HuH-7 (cell line): ENCODE measurements around the gene LDLRAD2.
"Not testable (repeated sequence)": the region's sequence is repeated elsewhere in the genome, so short reads cannot be mapped to it uniquely, and the experiment has no call there.

Source experiments
- DNase-seq: peaks from one replicate; pipeline ENCODE4 v3.0.0; 2011; ENCODE audit warnings: low spot score

Gene LDLRAD2, protein sequence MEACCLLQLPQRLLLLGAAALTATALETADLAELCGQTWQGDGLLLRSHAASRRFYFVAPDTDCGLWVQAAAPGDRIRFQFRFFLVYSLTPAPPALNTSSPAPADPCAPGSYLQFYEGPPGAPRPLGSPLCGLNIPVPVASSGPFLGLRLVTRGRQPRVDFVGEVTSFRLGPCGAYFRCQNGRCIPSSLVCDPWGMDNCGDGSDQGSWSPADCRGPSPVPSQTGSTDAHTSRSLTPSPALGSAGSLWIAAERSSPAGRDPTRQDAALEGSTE

DNA sequence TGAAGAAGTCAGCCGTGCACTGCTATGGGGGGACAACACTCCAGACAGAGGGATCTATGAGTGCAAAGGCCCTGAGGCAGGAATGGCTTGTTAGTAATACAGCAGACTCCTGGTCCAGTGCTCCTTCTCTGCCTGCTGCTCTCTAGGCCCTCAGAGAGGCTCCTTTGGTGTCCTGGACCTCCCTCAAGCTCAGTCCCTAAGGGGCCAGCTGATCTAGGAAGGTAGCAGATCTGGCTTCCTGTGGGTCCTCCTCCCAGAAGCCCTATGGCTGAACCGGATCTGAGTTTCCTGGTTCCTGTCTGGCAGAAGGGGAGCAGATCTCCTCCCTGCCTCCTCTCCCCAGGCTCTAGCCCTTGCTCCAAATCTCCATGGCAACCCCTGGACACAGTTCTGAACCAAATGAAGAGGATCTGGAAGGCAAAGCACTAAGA, at the start of gene LDLRAD2:
Gene LDLRAD2, plus strand, starts transcription at position 391 of the 431 bp plus-strand sequence. CDS start 187 bp downstream, outside the sequence.
- DNase-seq, result no peak

DNA sequence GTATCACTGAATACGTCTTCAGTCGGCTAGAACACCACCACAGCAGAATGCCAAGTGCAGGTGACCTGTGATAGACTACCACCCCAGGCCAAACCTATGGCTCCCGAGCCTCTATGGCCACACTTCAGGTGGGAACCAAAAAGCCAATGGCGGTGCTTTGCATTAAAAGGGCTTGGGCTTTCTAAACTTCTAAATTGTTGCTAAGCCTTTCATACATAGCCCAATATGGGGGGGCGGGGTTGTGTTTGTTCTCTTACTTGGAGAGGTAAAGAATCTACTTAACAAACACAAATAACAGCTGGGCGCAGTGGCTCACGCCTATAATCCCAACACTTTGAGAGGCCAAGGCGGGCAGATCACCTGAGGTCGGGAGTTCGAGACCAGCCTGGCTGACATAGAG, 48.8 kb upstream of the LDLRAD2 start:
- no peak for DNase-seq

DNA sequence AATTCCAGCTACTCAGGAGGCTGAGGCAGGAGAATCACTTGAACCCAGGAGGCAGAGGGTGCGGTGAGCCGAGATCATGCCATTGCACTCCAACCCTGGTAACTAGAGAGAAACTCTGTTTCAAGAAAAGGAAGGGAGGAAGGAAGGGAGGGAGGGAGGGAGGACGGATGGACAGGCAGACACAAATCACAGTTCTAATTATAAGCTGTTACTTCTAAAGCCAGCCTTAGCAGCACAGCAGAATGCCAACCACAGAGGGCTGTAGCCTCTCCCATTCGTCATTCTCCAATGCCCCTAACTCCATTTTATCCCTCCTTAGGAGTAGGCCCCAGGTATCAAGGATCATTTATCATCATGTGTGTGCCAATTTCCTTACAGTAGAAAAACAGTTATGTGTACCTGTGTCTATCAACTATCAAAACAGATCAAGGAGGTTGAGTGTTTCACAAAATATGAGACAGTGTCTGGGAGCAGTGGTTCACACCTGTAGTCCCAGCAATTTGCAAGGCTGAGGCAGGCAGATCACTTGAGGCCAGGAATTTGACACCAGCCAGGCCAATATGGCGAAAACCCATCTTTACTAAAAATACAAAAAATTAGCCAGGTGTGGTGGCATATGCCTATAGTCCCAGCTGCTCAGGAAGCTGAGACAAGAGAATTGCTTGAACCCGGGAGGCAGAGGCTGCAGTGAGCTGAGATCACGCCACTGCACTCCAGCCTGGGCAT, 48.2 kb upstream of the LDLRAD2 start:
- DNase-seq, result no peak

DNA sequence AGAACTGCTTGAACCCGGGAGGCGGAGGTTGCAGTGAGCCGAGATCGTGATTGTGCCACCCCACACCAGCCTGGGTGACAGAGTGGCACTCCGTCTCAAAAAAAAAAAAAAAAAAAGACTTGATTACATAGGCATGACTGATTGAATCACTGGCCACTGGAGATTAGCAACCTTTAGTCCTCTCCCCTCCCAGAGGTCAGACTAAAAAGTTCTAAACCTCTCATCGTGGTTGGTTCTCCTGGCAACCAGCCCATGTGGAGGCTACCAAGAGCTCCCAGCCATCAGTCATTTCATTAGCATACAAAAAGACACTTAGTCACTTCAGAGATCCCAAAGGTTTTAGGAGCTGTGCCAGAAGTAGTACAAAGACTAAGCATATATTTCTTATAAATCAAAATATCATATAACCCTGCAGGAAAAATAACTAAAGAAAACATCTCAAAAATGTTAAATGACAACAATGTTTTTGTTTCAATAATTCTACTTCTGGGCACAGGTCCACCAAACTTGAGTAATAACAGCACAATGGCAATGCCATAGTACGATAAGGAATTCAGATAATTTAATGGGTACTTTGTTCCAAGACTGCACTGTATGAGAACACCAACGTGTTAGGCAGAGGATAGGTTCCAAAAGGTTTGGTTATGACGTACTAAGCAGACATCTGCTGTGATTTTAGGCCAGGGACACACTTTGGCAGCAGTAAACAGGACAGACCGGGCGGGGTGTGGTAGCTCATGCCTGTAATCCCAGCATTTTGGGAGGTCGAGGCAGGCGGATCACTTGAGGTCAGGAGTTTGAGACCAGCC, 47.2 kb upstream of the LDLRAD2 start:
- DNase-seq, result no peak

DNA sequence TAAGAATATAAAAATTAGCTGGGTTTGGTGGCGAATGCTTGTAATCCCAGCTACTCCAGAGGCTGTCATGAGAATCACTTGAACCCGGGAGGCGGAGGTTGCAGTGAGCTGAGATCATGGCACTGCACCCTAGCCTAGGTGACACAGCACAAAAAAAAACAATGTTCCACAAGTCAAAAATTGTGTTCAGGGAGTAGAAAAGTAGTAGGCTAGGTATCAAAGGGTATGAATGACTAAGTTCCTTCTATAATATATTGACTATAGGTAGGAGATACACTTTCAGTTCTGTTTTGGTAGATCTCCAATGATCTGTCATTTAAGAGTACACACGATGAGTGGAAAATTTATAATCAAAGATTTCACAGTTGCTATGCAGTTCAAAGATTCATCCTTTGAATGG, 45.9 kb upstream of the LDLRAD2 start:
- DNase-seq, result no peak

DNA sequence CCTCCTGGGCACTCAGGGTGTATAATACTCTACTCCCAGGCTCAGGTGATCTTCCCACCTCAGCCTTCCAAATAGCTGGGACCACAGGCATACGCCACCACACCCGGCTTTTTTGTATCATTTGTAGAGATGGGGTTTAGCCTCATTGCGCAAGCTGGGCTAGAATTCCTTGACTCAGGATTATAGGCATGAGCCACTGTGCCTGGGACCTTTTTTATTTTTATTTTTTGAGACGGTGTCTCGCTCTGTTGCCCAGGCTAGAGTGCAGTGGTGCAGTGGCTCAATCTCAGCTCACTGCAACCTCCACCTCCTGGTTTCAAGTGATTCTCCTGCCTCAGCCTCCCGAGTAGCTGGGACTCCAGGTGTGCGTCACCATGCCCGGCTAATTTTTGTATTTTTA, 45.0 kb upstream of the LDLRAD2 start:
- DNase-seq, result not testable (repeated sequence)

DNA sequence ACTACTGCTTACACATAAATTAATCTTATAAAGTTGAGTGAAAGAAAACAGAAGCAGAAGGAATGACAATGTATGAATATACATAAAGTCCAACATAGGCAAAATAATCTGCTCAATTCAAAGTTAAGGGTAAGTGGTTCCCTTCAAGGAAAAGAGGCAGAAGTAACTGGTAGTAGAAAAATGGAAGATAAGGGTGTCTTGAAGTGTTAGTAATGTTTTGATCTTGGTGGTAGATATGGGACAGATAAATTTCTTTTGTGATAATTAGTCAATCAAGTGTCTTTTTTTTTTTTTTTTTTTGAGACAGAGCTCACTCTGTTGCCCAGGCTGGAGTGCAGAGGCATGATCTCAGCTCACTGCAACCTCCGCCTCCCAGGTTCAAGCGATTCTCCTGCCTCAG, 41.9 kb upstream of the LDLRAD2 start:
- DNase-seq, result no peak

DNA sequence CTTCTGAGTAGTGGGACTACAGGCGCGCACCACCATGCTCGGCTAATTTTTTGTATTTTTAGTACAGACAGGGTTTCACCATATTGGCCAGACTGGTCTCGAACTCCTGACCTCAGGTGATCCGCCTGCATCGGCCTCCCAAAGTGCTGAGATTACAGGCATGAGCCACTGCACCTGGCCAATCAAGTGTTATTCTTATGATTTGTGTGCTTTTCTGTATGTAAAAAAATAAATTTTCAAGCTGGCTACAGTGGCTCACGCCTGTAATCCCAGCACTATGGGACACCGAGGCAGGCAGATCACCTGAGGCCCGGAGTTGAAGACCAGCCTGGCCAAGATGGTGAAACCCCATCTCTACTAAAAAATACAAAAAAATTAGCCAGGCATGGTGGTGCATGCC, 41.5 kb upstream of the LDLRAD2 start:
- not testable (repeated sequence) for DNase-seq

DNA sequence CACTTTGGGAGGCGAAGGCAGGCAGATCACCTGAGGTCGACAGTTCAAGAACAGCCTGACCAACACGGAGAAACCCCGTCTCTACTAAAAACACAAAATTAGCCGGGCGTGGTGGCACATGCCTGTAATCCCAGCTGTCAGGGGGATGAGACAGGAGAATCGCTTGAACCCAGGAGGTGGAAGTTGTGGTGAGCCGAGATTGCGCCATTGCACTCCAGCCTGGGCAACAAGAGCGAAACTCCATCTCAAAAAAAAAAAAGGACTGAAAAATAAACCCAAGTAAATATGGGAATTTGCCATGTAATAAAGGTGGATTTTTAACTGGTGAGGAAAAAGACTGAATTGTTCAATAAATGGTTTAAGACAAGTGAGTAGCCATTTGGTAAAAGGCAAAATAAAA, 40.4 kb upstream of the LDLRAD2 start:
- not testable (repeated sequence) for DNase-seq

DNA sequence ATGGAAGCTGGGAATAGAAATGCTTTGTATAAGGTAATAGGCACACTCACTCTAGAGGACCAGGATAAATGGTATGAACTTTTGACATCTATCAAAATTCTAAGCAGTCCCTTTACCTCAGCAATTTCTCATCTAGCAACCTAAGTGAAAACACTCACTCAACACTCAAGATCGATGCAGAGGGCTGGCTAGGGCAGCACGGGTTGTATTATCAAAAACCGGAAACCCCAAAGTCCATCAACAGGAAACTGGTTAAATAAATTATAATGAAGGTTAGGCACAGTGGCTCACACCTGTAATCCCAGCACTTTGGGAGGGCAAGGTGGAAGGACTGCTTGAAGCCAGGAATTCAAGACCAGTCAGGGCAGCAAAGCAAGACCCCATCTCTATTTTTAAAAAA, 38.5 kb upstream of the LDLRAD2 start:
- DNase-seq, result no peak

DNA sequence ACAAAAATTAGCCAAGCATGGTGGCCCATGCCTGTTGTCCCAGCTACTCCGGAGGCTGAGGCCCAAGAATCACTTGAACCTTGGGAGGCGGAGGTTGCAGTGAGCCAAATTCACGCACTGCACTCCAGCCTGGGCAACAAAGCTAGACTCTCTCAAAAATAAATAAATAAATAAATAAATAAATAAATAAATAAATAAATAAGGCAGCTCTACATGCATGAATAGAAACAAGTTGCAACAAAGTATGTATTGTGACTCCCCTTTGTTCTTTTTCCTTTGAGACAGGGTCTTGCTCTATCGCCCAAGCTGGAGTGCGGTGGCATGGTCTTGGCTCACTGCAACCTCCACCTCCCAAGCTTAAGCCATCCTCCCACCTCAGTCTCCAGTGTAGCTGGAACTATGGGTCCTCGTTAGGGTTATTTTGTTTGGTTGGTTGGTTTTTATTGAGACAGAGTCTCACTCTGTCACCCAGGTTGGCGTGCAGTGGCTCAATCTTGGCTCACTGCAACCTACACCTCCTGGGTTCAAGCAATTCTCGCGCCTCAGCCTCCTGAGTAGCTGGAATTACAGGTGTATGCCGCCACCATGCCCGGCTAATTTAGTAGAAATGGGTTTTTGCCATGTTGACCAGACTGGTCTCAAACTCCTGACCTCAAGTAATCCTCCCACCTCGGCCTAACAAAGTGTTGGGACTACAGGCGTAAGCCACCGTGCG, 37.1 kb upstream of the LDLRAD2 start:
- DNase-seq, result no peak

DNA sequence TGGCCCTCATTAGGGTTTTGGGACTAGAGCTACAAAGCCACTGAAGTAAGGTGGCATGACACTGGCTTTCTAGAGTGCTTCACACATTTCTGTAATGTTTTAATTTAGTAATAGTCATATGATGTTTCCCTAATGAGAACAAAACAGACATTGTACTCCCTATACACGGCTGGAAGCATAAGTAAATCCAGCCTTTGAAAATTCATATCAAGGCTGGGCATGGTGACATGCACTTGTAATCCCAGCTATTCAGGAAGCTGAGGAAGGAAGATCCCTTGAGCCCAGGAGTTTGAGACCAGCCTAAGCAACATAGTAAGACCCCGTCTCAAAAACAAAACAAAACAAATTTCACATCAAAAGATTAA, 36.5 kb upstream of the LDLRAD2 start:
- DNase-seq, result no peak

DNA sequence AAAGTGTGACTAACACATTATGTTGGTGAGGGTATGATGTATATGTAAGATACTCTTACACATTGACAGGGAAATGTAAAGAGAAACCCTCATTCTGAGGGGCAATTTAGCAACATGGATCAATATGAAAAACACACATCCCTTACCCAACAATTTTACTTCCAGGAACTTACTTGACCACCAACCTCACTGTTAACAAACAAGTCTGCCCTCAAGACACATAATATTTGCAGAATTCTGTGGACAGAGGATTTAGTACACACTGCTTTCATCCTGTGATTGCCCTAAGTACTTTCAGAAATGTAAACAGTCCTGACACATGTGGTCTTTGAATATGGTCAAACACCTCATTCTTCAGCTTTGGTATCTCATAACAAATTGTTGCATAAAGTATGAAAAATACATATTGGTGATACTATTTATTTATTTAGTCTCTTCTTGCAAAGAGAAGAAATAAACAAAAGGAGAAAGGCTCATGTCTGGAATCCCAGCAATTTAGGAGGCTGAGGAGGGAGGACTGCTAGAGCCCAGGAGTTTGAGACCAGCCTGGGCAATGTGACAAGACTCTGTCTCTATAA, 36.0 kb upstream of the LDLRAD2 start:
- DNase-seq, result peak; percentile 20

DNA sequence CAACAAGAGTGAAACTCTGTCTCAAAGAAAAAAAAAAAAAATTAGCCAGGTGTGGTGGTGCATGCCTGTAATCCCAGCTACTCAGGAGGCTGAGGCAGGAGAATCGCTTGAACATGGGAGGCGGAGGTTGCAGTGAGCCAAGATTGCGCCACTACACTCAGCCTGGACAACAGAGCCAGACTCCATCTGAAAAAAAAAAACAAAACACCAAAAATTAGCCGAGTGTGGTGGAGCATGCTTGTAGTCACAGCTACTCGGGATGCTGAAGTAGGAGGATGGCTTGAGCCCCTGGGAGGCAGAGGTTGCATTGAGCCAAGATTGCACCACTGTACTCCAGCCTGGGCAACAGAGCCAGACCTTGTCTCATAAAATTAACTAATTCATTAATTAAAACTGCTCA, 35.1 kb upstream of the LDLRAD2 start:
- not testable (repeated sequence) for DNase-seq

DNA sequence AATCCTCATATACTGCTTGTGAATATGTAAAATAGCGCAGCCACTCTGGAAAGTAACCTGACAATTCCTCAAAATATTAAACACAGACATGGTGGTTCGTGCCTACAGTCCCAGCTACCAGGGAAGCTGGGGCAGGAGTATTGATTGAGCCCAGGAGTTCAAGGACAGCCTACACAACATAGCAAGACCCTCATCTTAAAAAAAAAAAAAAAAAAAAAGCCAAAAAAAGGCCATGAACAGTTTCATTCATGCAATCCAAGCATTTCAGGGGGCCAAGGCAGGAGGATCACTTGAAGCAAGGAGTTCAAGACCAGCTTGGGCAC, 33.7 kb upstream of the LDLRAD2 start:
- no peak for DNase-seq

DNA sequence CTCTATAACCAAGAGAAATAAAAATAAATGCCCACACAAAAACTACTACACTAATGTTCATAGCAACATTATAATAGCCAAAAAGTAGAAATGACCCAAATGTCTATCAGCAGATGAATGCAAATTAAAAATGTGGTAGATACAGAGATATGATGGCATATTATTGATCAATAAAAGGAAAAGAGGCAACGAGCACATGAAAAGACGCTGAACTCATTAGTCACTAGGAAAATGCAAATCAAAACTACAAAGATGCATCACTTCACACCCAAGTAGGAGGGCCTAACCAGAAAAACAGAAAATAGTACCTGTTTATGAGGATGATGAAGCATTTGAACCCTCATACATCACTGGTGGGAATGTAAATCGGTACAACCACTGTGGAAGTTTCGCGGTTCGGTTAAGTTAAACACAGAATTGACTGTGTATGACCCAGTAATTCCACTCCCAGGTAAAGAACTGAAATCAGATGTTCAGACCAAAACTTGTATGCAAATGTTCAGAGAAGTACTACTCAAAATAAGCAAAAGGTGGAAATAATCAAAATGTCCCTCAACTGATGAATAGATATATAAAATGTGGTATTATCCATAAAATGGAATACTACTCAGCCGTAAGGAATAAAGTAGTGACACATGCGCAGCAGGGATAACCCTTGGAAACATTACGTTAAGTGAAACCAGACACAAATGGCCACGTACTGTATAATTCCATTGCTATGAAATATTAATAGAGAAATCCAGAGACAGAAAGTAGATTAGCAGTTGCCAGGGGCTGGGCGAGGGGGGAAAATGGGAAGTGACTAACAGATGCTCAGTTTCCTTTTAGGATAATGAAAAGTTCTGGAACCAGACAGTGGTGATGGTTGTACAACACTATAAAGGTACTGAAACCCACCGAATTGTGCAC, 32.2 kb upstream of the LDLRAD2 start:
- no peak for DNase-seq

DNA sequence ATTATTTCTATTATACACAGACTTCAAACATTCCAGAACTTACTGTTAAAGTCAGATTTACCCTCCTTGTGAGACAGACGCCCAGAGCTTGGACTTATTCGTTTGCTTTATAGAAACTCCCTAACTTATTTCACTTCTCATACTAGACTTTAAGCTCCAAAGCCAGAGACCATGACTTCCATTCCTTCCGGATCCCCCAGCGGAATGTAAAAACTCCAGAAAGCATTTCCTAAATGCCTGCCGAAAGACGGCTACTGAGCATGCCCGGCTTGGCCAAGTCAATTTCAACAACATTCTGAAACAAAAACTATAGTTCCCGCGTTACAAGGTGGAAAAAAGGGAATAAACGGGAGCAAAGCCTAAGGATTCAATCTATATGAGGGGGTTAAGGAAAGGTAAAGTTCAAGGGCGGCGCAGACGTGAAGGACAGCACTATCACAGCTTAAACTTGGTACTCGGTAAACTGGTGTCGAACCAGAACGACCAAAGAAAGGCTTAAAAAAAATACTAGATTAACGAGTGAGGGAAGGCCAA, 30.2 kb upstream of the LDLRAD2 start:
- no peak for DNase-seq

DNA sequence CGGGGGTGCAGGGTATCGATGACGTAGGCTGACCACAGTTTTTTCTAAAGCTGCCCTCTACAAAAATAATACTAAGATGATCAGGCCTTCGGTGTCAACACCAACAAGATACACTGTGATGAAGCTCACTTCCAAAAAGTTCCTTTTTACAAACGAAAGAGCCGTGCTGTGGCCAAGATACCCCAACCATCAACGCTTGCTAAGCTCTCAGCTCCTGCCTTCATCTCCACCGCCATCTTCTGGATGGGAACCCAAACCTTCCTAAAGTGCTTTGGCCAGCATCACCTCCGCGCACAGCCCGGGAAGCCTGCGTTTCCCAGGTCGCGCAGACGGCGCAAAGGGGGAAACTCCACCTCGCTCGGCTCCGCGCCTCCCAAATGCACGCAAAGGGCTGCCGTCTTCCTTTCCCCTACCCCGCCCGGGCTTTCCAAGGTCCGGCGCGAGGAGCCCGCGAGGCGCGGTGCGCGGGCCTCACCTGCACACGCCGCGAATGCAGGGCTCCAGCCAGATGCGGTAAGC, 29.7 kb upstream of the LDLRAD2 start:
- peak; percentile 18 for DNase-seq

DNA sequence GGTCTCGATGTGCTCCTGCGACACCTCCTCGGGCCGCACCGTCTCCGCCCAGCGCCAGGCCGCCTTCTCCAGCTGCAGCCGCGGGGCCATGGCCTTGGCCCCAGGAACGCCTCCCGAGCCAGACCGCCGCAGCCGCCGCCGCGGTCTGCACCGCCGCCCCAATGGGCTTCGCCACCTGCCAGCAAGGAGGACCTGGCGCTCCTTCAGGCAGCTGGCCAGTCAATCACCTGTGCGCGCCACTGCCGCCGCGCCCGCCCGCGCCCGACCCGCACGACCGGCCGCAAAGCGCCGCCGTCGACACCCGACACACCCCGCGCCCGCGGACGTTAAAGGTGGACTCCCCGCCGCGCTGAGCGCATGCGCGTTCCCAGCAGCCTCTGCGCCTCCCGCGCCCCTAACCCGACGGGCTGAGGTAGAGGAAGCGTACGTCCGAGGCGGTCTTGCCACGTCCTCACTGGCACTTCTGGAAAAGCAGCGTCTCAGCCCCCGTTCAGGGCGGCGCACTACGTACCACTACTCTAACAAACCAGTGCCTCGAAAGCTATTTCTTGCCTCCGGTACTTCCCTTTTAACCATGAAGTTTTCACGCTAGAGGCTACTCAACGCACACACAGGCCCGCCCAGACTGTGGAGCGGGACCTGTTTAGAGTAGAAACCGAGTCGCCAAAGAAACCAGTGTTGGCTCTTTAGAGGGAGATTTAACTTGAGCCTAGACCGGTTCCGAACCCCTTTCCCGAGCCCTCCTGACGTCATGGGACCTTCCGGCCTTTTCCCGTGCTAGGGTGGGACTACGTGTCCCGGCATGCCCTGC, 29.0 kb upstream of the LDLRAD2 start, which contains the start of gene USP48:
Gene USP48, minus strand, starts transcription at position 282 of the 811 bp plus-strand sequence. Its CDS starts 192 bp downstream, at position 90.
- DNase-seq, result peak; percentile 90
